HL-60 (cell line): Measurements from ENCODE around the gene TRAF5.

ENCODE experiments used
- CTCF ChIP-seq: IDR thresholded peaks from one replicate; pipeline ENCODE4 v1.5.1; 2011; ENCODE audit warnings: low read length, control low read depth, inconsistent platforms; ENCODE audit not compliant: insufficient read depth
- GABPA ChIP-seq: IDR thresholded peaks from 2 replicates; pipeline ENCODE4 v1.6.1; 2012; ENCODE audit warnings: low read depth
- POLR2AphosphoS5 ChIP-seq: IDR thresholded peaks from 2 replicates; pipeline ENCODE4 v1.6.1; 2012; ENCODE audit warnings: low read depth
- REST ChIP-seq: IDR thresholded peaks from 2 replicates; pipeline ENCODE4 v1.6.1; 2012; ENCODE audit warnings: low read depth; ENCODE audit not compliant: insufficient replicate concordance
- SPI1 ChIP-seq: IDR thresholded peaks from 2 replicates; pipeline ENCODE4 v1.6.1; 2012; ENCODE audit warnings: low read depth, mild to moderate bottlenecking, borderline replicate concordance

- no peak for TF ChIP-seq CTCF
- no peak for TF ChIP-seq POLR2AphosphoS5
- no peak for TF ChIP-seq GABPA
- TF ChIP-seq SPI1 = no peak
- TF ChIP-seq REST = no peak
Observed at GRCh38 chr1:211340622-211341507, 14.2 kb downstream of the TRAF5 start.
